Astrocyte of the spinal cord (primary cell): ENCODE results near the gene C4B.

ENCODE experiments used
- DNase-seq: peaks from one replicate; pipeline ENCODE4 v3.0.0; 2011; ENCODE audit warnings: low read depth, low spot score
- H3K4me3 ChIP-seq: 2 replicates; pipeline ENCODE4 v1.5.1; 2011; ENCODE audit warnings: low read depth, mild to moderate bottlenecking, low read length, moderate library complexity
- CTCF ChIP-seq: IDR thresholded peaks from 2 replicates; pipeline ENCODE4 v1.5.1; 2012; ENCODE audit warnings: low read depth, mild to moderate bottlenecking, low read length, inconsistent platforms
- in situ Hi-C: cut with HindIII; loops from 2 replicates; pipeline ENCODE4 v1.10.0; 2017; ENCODE audit warnings: low sequenced_read_pairs

Gene C4B

DNA sequence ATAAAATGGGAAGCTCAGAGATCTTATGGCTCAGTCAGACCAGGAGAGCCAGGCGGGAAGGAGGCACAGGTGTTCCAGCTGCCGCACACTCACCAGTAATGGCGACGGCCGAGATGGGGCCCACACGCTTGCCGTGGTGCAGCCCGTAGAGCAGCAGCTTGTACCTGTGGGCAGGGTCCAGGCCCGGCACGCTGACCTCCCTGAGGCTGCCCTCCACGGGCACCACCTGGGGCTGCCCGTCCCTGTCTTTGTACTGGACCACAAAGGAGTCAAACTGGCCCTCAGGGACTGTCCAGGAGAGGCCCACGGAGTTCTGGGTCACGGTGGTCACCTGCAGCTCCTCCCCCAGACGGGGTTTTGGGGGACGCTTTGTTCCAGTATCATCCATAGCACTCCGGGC is 54.9 kb downstream of the C4B start:
- no peak for DNase-seq
- in situ Hi-C loops = no loop called here

DNA sequence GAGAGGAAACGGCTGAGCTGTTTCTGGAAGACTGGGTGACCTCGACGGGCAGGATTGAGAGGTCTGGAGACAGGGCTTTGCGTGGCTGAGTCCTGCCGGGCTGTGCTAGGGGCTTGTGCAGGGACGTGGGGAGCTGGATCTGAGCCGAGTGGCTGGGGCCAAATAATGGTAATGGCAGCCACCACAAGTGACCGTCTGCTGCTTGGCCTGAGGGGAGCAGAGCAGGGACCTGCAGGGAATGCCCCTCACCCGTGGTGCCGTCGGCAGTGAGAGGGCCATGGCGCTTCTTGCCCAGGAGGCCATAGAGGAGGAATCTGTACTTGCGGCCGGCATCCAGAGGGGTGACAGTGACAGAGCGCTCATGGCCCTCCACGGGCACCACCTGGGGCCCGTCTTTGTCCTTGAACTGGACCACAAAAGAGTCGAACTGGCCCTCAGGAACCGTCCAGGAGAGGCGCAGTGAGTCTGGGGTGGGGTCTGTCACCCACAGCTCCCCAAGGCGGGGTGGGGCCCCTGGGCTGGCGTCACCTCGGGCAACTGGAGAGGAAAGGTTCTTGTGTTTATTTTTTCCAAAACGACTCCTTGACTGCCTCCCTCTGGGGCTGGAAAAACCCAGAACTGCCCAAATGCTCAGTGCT is 55.4 kb downstream of the C4B start:
- in situ Hi-C loops = no loop called here
- no peak for TF ChIP-seq CTCF
- H3K4me3 ChIP-seq = no peak overlapping the region
- no peak for DNase-seq

More for the DNA sequence above, 54.9 kb downstream of the C4B start:
- H3K4me3 ChIP-seq = no peak overlapping the region
- no peak for TF ChIP-seq CTCF

DNA sequence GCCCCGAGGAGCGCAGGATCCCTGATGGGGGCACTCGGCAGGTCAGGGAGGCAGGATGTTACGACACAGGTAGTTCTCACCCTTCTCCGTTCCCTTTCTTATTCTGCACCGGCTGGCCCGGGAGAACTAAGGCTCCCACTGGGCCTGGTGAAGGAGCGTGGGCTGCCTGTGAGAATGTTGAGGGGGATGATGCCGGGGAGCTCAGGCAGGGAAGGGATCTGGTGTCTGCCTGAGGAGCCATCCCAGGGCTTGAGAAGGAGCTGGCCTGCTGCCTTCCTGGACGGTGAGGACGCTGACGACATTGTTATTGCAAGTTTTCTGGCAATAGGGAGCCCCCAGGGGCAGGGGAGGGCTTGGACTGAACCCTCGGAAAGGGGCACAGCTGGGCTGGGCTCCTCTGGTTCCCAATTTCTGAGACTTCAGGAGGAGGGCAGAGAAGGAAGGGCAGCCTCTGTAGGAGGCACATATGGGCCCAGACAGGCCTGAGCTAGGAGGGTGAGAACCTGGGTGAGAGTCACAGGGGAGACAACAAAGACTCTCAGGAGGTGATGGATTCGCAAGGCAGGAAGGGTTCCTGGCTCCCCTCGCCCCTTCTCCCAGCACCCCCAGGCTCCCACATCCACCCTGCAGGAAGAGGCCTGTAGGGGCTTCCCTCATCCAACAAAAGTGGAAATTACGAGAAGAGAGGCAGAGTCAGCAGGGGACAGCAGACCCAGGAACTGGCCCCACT is 56.4 kb downstream of the C4B start:
- TF ChIP-seq CTCF = no peak
- no peak overlapping the region for H3K4me3 ChIP-seq
- in situ Hi-C loops = no loop called here
- DNase-seq = no peak

DNA sequence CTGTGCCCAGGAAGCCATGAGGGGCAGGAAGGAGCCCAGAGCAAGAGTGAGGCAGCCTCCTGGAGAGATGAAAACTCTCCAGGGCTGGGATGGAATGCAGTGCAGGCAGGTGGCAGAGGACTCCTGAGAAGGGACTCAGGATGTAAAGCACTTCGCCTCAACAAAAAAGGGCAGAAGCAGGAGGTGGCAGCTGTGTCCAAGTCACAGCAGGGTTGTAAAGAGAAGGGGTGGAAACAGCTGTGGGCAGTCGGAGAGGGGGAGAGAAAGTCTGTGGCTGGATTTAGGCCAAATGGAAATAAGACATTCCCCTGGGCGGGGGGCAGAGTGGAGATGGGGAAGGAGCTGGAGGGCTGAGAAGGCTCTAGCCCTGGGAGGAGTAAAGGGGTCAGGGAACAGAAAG is 58.5 kb downstream of the C4B start:
- DNase-seq = no peak
- in situ Hi-C loops = no loop called here
- no peak for TF ChIP-seq CTCF
- H3K4me3 ChIP-seq = no peak overlapping the region

GRCh38 chr6:32073613-32074012 is 59.0 kb downstream of the C4B start:
- DNase-seq = no peak
- H3K4me3 ChIP-seq = no peak overlapping the region
- TF ChIP-seq CTCF = no peak
- in situ Hi-C loops = no loop called here

- no peak overlapping the region for H3K4me3 ChIP-seq
- TF ChIP-seq CTCF = no peak
- in situ Hi-C loops = no loop called here
- DNase-seq = no peak
Observed at GRCh38 chr6:32074996-32075532, 60.5 kb downstream of the C4B start.
